Immature natural killer cell (primary cell): ENCODE measurements around the gene MVB12B. TPM values are rescaled to one million over a fixed set of nuclear protein-coding genes. Genes with fewer than 3 reads are reported as not detected.

Experiments used
- DNase-seq, 3 donors: peaks; one replicate each; pipeline ENCODE4 v3.0.0; 2022; ENCODE audit warnings: mixed read lengths in 1 of 3
- H3K27ac Mint-ChIP-seq, 6 donors: one replicate each; pipeline ENCODE4 v1.8.0; 2020; ENCODE audit warnings: mixed read lengths in 6 of 6, mild to moderate bottlenecking in 5 of 6, inconsistent platforms in 4 of 6, moderate library complexity in 3 of 6
- H3K27me3 Mint-ChIP-seq, 3 donors: one replicate each; pipeline ENCODE4 v1.8.0; 2020 to 2021; ENCODE audit warnings: low read depth in 3 of 3, mild to moderate bottlenecking in 3 of 3, mixed read lengths in 3 of 3, moderate library complexity in 3 of 3, inconsistent platforms in 1 of 3
- H3K36me3 Mint-ChIP-seq, 3 donors: one replicate each; pipeline ENCODE4 v1.8.0; 2020; ENCODE audit warnings: mixed read lengths in 3 of 3, inconsistent platforms in 2 of 3, mild to moderate bottlenecking in 2 of 3
- H3K4me1 Mint-ChIP-seq, 2 donors: one replicate each; pipeline ENCODE4 v1.8.0; 2020; ENCODE audit warnings: inconsistent platforms in 2 of 2, mild to moderate bottlenecking in 2 of 2, mixed read lengths in 2 of 2, moderate library complexity in 1 of 2
- H3K4me3 Mint-ChIP-seq, 5 donors: one replicate each; pipeline ENCODE4 v1.8.0; 2020; ENCODE audit warnings: mild to moderate bottlenecking in 5 of 5, mixed read lengths in 5 of 5, inconsistent platforms in 3 of 5, moderate library complexity in 3 of 5
- H3K9me3 Mint-ChIP-seq, 6 donors: one replicate each; pipeline ENCODE4 v1.8.0; 2020; ENCODE audit warnings: mild to moderate bottlenecking in 6 of 6, mixed read lengths in 6 of 6, inconsistent platforms in 4 of 6, moderate library complexity in 3 of 6
- polyA plus RNA-seq, 3 donors: library from polyadenylated mRNA; unstranded; fragments of 300-500 nt; fragmentation: Illumina TruSeq; gene quantifications; one replicate each; pipeline ENCODE4 v1.2.3, GENCODE V29; 2021

The MVB12B gene
- polyA plus RNA-seq, 3 donors from 2014 or later: 0.54 to 1.2 TPM; not detected in 1

DNA sequence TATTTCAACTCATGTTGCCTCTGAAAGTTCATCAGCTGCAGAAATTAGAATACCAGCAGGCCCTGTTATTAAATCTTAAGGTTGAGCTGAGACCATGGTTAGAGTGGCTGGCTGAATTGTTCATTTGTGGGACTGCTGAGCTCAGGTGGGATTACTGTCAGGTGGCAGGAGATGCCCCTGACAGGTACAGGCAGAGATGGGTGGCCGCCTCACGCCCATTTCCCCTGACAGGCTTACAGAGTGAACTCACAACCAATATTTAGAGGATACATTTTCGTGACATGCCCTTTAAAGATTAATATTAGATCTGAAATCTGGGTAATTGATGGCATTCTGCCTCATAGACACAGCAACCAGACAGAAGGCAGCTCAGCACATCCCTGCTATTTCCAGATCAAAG is 136.0 kb downstream of the MVB12B start:
- DNase-seq: no peak
- Mint-ChIP-seq H3K36me3 (peaks cover 0 to 4% (median 0%) of the 10 kb centered on the region in 3 donors), H3K4me3 (no peak overlapping the region), H3K9me3 (no peaks in the 10 kb centered on the region), H3K27ac (no peak overlapping the region), H3K27me3 (peaks cover 0 to 7% (median 2%) of the 10 kb centered on the region in 3 donors), H3K4me1 (peaks cover 6 to 12% of the 10 kb centered on the region in 2 donors)

DNA sequence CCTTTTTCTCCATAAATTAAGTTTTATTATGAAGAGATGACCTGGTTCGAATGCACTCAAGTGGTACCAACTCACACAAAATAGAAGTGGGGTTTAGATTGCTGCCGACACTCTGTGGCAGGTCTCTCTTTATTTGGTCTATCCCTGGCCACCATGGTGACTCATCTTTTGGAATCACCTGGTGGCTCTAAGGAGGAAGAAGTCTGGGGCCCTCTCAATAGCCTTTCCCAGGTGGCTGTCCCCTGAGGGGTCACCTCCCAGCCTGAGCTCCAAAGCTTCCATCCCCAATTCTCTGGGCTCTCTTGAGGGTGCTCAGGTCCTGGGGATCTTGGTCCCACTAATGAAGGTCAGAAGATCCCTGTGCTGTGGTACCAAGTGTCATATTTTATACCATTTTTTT is 136.8 kb downstream of the MVB12B start:
- Mint-ChIP-seq H3K27me3 (peaks cover 0 to 7% (median 2%) of the 10 kb centered on the region in 3 donors), H3K4me3 (no peak overlapping the region), H3K4me1 (peaks cover 14 to 20% of the 10 kb centered on the region in 2 donors), H3K27ac (no peak overlapping the region), H3K36me3 (peaks cover 0 to 4% (median 2%) of the 10 kb centered on the region in 3 donors), H3K9me3 (no peaks in the 10 kb centered on the region)
- DNase-seq: no peak

DNA sequence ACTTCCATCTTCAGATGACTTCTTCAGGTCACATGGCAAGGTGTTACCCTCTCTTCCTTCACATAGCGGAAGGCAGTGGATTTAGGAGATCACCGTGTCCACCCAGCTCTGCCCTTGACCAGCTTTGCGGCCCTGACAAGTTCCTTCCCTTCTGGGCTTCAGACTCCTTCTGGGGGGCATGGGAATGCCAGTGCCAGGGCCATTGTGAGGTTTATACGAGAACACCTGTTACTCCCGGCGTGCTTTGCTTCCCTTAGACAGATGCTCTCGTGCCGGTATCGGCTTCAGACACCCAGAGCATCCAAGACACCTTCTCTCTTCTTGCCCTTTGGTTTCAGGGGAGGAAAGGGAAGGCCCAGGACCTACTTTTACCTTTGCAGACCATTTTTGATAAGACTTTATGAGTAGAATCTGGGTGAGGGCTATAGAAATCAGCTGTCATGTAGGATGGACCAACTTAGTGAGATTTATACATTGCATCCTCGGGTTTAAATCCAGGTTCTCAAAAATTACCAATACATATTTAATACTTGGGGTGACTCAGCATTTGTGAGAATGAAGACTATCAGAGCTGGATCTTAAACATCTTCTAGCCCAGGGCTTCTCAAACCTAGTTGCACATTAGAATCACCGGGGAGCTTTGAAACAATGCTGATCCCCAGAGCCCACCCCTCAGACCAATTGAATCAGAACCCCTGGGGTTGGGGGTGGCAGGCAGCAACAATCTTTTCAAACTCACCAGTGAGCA is 138.2 kb downstream of the MVB12B start:
- H3K9me3 Mint-ChIP-seq: no peaks in the 10 kb centered on the region
- peaks cover 4 to 7% (median 5%) of the 10 kb centered on the region in 3 donors for H3K27me3 Mint-ChIP-seq
- no peak overlapping the region for H3K4me3 Mint-ChIP-seq
- peaks cover 28 to 34% of the 10 kb centered on the region in 2 donors for H3K4me1 Mint-ChIP-seq
- peaks cover 0 to 4% (median 4%) of the 10 kb centered on the region in 3 donors for H3K36me3 Mint-ChIP-seq
- no peak for DNase-seq
- H3K27ac Mint-ChIP-seq: peak overlapping the region in 1 of 6 donors; percentile 79

DNA sequence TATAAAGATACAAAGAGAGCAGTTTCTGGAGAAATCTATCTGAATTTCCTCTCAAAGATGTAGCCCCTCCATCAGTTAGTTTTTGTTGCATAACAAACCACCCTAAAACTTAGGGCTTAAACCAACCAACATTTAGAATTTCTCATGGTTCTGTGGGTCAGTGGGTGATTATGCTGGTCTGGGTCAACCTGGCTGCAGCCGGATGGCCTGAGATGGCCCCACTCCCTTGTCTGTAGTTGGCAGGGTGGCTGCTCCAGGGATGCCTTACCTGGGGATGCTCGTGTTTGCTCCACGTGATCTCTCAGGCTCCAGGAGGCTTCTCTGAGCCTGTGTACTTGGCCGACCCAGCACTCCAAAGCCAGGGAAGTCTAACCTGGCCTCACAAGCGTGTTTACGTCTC is 139.3 kb downstream of the MVB12B start:
- peaks cover 39 to 45% of the 10 kb centered on the region in 2 donors for H3K4me1 Mint-ChIP-seq
- no peaks in the 10 kb centered on the region for H3K9me3 Mint-ChIP-seq
- DNase-seq: no peak
- no peak overlapping the region for H3K27ac Mint-ChIP-seq
- peaks cover 0 to 4% (median 4%) of the 10 kb centered on the region in 3 donors for H3K36me3 Mint-ChIP-seq
- H3K4me3 Mint-ChIP-seq: no peak overlapping the region
- peaks cover 10 to 12% (median 12%) of the 10 kb centered on the region in 3 donors for H3K27me3 Mint-ChIP-seq

DNA sequence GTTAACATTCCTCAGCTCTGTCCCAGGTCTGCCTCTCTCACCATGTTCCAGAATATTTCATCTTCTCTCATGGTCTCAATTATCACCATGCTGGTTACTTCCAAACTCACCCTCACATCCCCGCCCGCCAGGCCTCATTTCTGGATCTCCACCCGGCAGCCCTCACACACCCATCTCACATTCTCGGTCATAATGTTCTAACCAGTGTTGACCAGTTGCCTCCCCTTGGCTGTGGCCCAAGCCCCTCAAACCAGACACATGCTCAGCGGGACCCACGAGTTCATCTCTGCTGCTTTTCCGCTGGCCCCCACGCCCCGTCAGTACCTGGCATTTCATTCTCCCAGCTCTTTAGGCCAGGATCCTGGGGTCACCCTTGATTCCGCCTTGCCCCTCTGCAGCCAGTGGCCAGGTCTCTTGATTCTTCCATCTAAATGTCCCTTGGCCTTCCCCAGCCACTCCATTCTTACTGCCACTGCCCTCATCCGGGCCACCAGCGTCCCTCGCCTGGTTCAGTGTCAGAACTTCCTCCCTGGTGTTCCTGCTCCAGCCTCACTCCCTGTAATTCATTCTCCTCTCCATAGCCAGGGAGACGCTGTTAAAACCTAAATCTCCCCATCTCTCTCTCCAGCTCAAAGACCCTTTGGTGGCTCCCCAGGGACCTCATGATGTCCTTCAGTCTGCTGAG is 141.7 kb downstream of the MVB12B start:
- Mint-ChIP-seq H3K36me3 (peaks cover 0 to 7% (median 4%) of the 10 kb centered on the region in 3 donors), H3K9me3 (no peaks in the 10 kb centered on the region), H3K4me3 (peak overlapping the region in 4 of 5 donors; percentile 20 to 77 (median 28))

DNA sequence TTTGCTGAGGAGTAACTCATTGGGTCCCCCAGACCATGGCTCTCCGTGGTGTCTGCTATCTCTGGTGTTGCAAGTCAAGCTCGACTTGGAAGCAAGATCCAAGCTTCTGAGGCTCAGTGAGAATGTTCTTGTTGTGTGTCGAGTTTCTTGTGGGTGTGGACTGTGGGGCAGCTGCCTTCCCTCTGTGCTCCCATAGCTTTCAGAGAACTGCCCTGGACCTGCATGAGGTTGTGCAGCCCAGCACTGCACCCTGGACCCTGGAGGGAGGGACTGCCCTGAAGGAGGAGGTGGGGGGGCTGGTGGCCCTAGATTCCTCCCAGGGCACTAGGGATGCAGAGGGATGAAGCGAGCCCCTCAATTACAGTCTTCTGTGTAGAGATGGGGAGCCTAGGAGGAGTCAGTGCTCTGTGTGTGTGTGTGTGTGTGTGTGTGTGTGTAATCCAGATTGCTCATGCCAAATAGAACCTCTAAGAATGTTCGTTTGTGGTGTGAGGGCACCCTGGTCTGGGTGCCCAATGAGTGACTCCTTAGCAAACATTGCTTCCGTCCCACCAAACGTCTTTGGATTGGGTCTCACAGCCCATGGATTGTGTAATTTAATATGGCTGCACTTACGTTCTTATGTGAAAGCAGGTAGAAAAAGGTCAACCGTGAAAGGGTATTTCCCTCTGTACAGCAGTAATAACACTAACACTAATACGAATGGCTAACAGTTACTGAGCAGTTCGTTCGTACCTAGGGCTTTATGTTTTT is 143.8 kb downstream of the MVB12B start:
- Mint-ChIP-seq H3K36me3 (peaks cover 0 to 9% (median 8%) of the 10 kb centered on the region in 3 donors), H3K9me3 (no peaks in the 10 kb centered on the region), H3K4me3 (peak overlapping the region; percentile 77 to 88 (median 82)), H3K27ac (peak overlapping the region; percentile 91 to 98 (median 96)), H3K4me1 (peaks cover 72 to 80% of the 10 kb centered on the region in 2 donors), H3K27me3 (peaks cover 21 to 26% (median 24%) of the 10 kb centered on the region in 3 donors)
- DNase-seq: no peak

More for the DNA sequence above, 141.7 kb downstream of the MVB12B start:
- H3K27ac Mint-ChIP-seq: peak overlapping the region; percentile 48 to 97 (median 86)
- DNase-seq: no peak
- H3K27me3 Mint-ChIP-seq: peaks cover 21 to 24% (median 22%) of the 10 kb centered on the region in 3 donors
- peaks cover 62 to 68% of the 10 kb centered on the region in 2 donors for H3K4me1 Mint-ChIP-seq

DNA sequence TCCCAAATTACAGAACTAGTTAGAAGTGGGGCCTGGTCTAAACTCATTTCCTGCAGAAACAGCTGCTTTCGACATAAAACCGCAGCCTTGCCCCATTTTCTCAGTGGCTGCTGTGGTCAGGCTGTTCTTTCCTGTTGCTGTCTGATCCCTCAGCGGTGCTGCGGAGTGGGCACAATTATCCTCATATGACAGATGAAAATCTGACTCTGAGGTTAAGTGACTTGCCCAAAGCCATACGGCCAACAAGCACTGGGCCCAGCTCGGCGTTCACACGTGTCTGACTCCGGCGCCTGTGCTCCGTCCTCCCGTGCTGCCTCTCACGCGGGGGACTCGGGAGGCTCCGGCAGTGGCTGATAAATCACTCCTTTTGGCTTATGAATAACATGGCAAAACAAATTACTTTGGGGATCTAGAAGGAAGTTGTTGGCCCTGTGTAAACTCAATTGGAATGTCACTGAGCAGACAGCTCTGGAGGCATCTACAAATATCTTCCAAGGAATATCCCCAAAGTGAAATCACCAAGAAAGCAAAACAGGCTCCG is 144.5 kb downstream of the MVB12B start:
- Mint-ChIP-seq H3K4me1 (peaks cover 72 to 80% of the 10 kb centered on the region in 2 donors), H3K27me3 (peaks cover 23 to 26% (median 24%) of the 10 kb centered on the region in 3 donors), H3K4me3 (peak overlapping the region; percentile 77 to 88 (median 82)), H3K36me3 (peaks cover 0 to 9% (median 8%) of the 10 kb centered on the region in 3 donors), H3K9me3 (no peaks in the 10 kb centered on the region), H3K27ac (peak overlapping the region; percentile 91 to 98 (median 96))
- DNase-seq: peak; percentile 93

DNA sequence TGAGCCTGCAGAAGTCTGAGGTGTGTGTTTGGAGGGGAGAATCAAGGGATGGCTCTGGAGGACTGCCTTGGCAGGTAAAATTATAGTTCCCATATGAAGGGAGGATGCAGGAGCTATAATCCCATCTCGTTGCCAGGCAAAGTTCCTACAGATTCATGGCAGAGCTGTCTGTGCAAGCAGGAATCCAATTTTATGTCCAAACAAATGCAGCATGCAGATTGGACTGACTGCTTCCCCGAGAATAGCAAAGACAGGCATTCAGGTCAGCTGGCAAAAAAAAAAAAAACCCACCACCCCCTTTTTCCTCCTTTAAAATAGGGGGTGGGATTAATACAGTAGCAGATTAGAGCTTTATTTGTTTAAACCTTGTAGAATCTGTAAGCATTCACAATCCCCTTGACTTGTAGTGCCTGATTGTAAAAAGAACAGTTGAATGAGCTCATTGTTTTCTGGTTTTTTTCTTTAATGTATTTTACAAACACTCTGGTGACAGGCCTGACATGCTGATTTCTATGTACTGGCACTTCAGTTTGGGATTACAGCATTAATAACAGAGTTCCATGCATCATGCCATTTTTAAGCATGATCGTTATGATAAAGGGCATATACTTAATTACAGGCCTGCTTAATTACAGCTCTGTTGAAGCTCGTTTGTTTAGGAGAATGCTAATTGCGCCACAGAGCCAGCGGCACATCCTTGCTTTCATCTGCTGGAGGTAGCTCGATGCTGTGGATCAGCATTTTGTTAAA is 145.7 kb downstream of the MVB12B start:
- no peaks in the 10 kb centered on the region for H3K9me3 Mint-ChIP-seq
- peak overlapping the region; percentile 62 to 88 (median 77) for H3K4me3 Mint-ChIP-seq
- peak overlapping the region; percentile 61 to 98 (median 94) for H3K27ac Mint-ChIP-seq
- H3K36me3 Mint-ChIP-seq: peaks cover 3 to 12% (median 11%) of the 10 kb centered on the region in 3 donors
- peaks cover 23 to 27% (median 26%) of the 10 kb centered on the region in 3 donors for H3K27me3 Mint-ChIP-seq
- H3K4me1 Mint-ChIP-seq: peaks cover 69 to 77% of the 10 kb centered on the region in 2 donors
- no peak for DNase-seq

DNA sequence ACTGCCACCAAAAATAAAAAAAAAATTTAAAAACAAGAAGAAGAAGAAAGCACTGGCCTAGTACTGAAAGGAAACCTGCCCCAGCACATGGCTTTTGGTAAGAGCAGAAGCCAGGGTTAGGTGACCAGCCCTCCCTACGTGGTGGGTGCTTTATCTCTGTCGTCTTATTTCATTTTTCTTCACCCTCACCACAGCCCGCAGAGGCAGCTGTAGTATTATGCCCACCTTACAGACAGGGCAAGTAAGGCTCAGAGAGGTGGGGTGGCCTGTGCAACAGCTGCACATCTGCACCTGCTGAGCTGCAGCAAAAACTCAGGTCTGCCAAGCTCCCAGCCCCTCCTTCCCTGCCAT is 146.3 kb downstream of the MVB12B start:
- peaks cover 64 to 71% of the 10 kb centered on the region in 2 donors for H3K4me1 Mint-ChIP-seq
- peak overlapping the region; percentile 10 to 77 (median 57) for H3K4me3 Mint-ChIP-seq
- H3K36me3 Mint-ChIP-seq: peaks cover 3 to 12% (median 10%) of the 10 kb centered on the region in 3 donors
- DNase-seq: peak; percentile 39 to 54 (median 49)
- no peaks in the 10 kb centered on the region for H3K9me3 Mint-ChIP-seq
- peaks cover 24 to 29% (median 26%) of the 10 kb centered on the region in 3 donors for H3K27me3 Mint-ChIP-seq
- H3K27ac Mint-ChIP-seq: peak overlapping the region in 4 of 6 donors; percentile 45 to 77 (median 66)

DNA sequence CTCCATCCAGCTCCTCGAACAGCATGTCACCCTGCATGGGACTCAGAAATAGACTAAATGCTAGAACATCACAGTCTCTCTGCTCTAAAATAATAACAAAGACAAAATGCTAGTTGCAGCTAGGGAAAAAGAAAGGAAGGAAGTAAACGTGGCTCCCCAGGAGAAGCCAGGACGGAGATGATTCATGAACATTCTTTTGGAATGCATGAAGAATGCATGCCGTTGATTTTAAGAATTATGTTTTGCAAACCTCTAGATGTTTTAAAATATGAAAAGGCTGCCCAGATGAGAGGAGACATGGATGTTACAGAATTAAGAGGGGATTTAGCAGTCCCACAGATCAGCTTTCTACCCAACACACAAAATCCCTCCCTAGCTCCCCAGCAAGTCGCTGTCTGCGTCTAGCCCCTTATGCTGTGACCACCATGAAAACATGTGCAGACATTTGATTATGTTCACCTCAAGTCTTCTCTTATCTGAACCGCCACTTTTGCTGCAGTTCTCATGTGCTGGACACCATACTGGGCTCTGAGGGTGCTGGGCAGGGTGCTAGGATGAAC is 147.7 kb downstream of the MVB12B start:
- H3K4me3 Mint-ChIP-seq: no peak overlapping the region
- peaks cover 24 to 33% (median 26%) of the 10 kb centered on the region in 3 donors for H3K27me3 Mint-ChIP-seq
- peaks cover 3 to 10% (median 8%) of the 10 kb centered on the region in 3 donors for H3K36me3 Mint-ChIP-seq
- H3K4me1 Mint-ChIP-seq: peaks cover 50 to 58% of the 10 kb centered on the region in 2 donors
- no peak for DNase-seq
- peak overlapping the region in 1 of 6 donors; percentile 37 for H3K27ac Mint-ChIP-seq
- no peaks in the 10 kb centered on the region for H3K9me3 Mint-ChIP-seq

DNA sequence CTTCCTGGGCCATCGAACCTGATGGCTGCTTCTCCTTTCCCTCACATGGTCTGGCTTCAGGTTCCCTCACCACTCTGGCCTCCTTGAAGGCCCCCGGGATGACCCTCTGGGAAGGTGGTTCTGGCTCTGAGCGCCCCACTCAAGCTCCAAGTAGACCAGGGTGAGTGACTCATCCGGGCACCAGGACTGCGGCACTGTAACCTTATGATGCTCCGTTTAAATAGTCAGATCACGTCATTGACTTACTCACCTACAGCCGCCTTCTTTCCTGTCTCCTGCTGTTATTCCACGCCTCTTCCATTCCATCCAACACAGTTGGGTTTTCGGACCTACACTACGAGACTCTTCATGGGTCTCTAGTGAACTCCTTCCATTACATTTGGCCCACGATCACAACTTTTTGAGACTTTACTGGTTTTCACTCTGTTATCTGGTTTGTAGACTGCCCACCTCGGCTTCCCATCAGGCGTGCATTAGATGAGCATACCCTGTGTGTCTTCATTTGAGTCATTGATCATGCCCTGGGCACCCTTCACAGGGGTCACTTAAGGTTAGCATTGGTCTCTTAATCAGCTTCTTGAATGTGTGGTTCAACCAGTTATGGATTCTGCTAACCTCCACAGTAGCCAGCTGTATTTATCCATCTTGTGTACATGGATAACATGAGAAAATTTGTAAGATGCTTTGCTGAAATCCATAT is 148.3 kb downstream of the MVB12B start:
- H3K9me3 Mint-ChIP-seq: no peaks in the 10 kb centered on the region
- H3K4me3 Mint-ChIP-seq: no peak overlapping the region
- DNase-seq: no peak
- H3K36me3 Mint-ChIP-seq: peaks cover 7 to 12% (median 12%) of the 10 kb centered on the region in 3 donors
- no peak overlapping the region for H3K27ac Mint-ChIP-seq
- peaks cover 44 to 51% of the 10 kb centered on the region in 2 donors for H3K4me1 Mint-ChIP-seq
- H3K27me3 Mint-ChIP-seq: peaks cover 24 to 31% (median 25%) of the 10 kb centered on the region in 3 donors
